H1 (cell line): ENCODE measurements around the gene FAM43B. TPM values are rescaled to one million over a fixed set of nuclear protein-coding genes. Genes with fewer than 3 reads are reported as not detected.

Source experiments
- CTCF ChIA-PET: fragments of 300-600 bp; sonication (Branson Sonifier 250); formaldehyde crosslinking; loops from one replicate; lab custom pipeline; 2021; ENCODE audit not compliant: partially characterized antibody; lab: Charles Lee
- POLR2A ChIA-PET: fragments of 300-600 bp; sonication (Branson Sonifier 250); formaldehyde crosslinking; loops from one replicate; lab custom pipeline; 2021; ENCODE audit warnings: inconsistent platforms; ENCODE audit not compliant: partially characterized antibody; lab: Charles Lee
- DNase-seq, 2 experiments: peaks; one replicate each; pipeline versions ENCODE4 v3.0.0 to v3.0.0-alpha.2; 2010 to 2022; ENCODE audit warnings: low spot score in 2 of 2, low read depth in 1 of 2, mixed read lengths in 1 of 2
- FAIRE-seq: peaks from 2 replicates; lab custom pipeline; 2011; peaks lifted over from hg19 to GRCh38; lab: Jason Lieb, UNC
- H2AFZ ChIP-seq: 2 replicates; pipeline ENCODE4 v1.8.1; 2012; ENCODE audit warnings: low read length, inconsistent platforms
- H2AK5ac ChIP-seq: 2 replicates; pipeline ENCODE4 v1.6.1; 2013; ENCODE audit warnings: low read depth, low read length
- H2BK120ac ChIP-seq: replicated peaks from 2 replicates; pipeline ENCODE3; 2013; ENCODE audit warnings: low read depth, low read length, inconsistent platforms
- H2BK12ac ChIP-seq: 2 replicates; pipeline ENCODE4 v1.6.1; 2013; ENCODE audit warnings: low read depth, low read length
- H2BK15ac ChIP-seq: 2 replicates; pipeline ENCODE4 v1.6.1; 2013; ENCODE audit warnings: low read length
- H2BK20ac ChIP-seq: 2 replicates; pipeline ENCODE4 v1.6.1; 2013; ENCODE audit warnings: low read length
- H2BK5ac ChIP-seq: 2 replicates; pipeline ENCODE4 v1.6.1; 2013; ENCODE audit warnings: low read depth, low read length
- H3K14ac ChIP-seq: 2 replicates; pipeline ENCODE4 v1.6.1; 2013; ENCODE audit warnings: inconsistent platforms; ENCODE audit not compliant: insufficient read length
- H3K18ac ChIP-seq: 2 replicates; pipeline ENCODE4 v1.6.1; 2013; ENCODE audit warnings: low read length; ENCODE audit errors: extremely low read depth
- H3K23ac ChIP-seq: 2 replicates; pipeline ENCODE4 v1.6.1; 2013; ENCODE audit warnings: inconsistent platforms; ENCODE audit not compliant: insufficient read length
- H3K23me2 ChIP-seq: 2 replicates; pipeline ENCODE4 v1.6.1; 2013; ENCODE audit warnings: low read depth, low read length
- H3K27ac ChIP-seq: 2 replicates; pipeline ENCODE4 v1.6.1; 2011; ENCODE audit warnings: low read depth, low read length, inconsistent platforms
- H3K27me3 ChIP-seq, 4 experiments: replicated peaks in 1 of 4; 1 replicate in 1 of 4; 2 replicates in 3 of 4; pipeline versions ENCODE4 v1.6.1 to v1.8.1; 2011 to 2013; ENCODE audit warnings: low read length in 3 of 4, mild to moderate bottlenecking in 3 of 4, inconsistent platforms in 2 of 4, mixed read lengths in 2 of 4, moderate library complexity in 1 of 4; ENCODE audit not compliant: control insufficient read depth in 3 of 4, insufficient read depth in 3 of 4; ENCODE audit errors: extremely low read depth in 1 of 4
- H3K36me3 ChIP-seq, 4 experiments: 2 replicates each; pipeline versions ENCODE4 v1.6.1 to v1.8.1; 2011 to 2013; ENCODE audit warnings: mild to moderate bottlenecking in 4 of 4, low read length in 3 of 4, moderate library complexity in 2 of 4, control low read depth in 1 of 4, inconsistent platforms in 1 of 4; ENCODE audit not compliant: insufficient read depth in 4 of 4, control insufficient read depth in 2 of 4
- H3K4ac ChIP-seq: replicated peaks from 2 replicates; pipeline ENCODE3; 2013; ENCODE audit warnings: low read length, low read depth, mixed read lengths, inconsistent platforms; ENCODE audit not compliant: insufficient read length
- H3K4me1 ChIP-seq, 4 experiments: replicated peaks in 1 of 4; 1 replicate in 1 of 4; 2 replicates in 3 of 4; pipeline versions ENCODE4 v1.6.1 to v1.8.1; 2011 to 2013; ENCODE audit warnings: low read length in 3 of 4, inconsistent platforms in 2 of 4, mixed read lengths in 1 of 4; ENCODE audit not compliant: insufficient read depth in 4 of 4, control insufficient read depth in 3 of 4
- H3K4me2 ChIP-seq, 2 experiments: 2 replicates each; pipeline versions ENCODE4 v1.6.1 to v1.8.1; 2011 to 2013; ENCODE audit warnings: low read depth in 2 of 2, low read length in 2 of 2, control low read depth in 1 of 2, inconsistent platforms in 1 of 2, mild to moderate bottlenecking in 1 of 2; ENCODE audit not compliant: insufficient read depth in 1 of 2
- H3K4me3 ChIP-seq, 4 experiments: fragments of 200-600, 300-600 bp in 1 of 4; sonication (generic), shearing (Covaris generic), sonication (Bioruptor Twin) in 1 of 4; 2 replicates each; pipeline versions ENCODE4 v1.5.1 to v1.8.1; 2011 to 2016; ENCODE audit warnings: low read length in 4 of 4, low read depth in 3 of 4, control low read depth in 2 of 4, inconsistent platforms in 2 of 4, mild to moderate bottlenecking in 2 of 4, mixed read lengths in 1 of 4, moderate library complexity in 1 of 4; ENCODE audit not compliant: insufficient read depth in 2 of 4; ENCODE audit errors: extremely low read depth in 1 of 4
- H3K56ac ChIP-seq: replicated peaks from 2 replicates; pipeline ENCODE3; 2013; ENCODE audit warnings: low read depth, mild to moderate bottlenecking, mixed read lengths, low read length, inconsistent platforms; ENCODE audit not compliant: insufficient read length
- H3K79me1 ChIP-seq: 2 replicates; pipeline ENCODE4 v1.6.1; 2013; ENCODE audit warnings: low read depth, low read length, control low read depth
- H3K79me2 ChIP-seq, 2 experiments: 2 replicates each; pipeline versions ENCODE4 v1.6.1 to v1.8.1; 2012 to 2013; ENCODE audit warnings: low read length in 2 of 2, mild to moderate bottlenecking in 2 of 2, inconsistent platforms in 1 of 2; ENCODE audit not compliant: insufficient read depth in 2 of 2, control insufficient read depth in 1 of 2
- H3K9ac ChIP-seq, 4 experiments: replicated peaks in 1 of 4; 1 replicate in 1 of 4; 2 replicates in 3 of 4; pipeline versions ENCODE4 v1.6.1 to v1.8.1; 2011 to 2013; ENCODE audit warnings: low read depth in 3 of 4, low read length in 3 of 4, control low read depth in 2 of 4, mild to moderate bottlenecking in 2 of 4, moderate library complexity in 2 of 4, inconsistent platforms in 1 of 4; ENCODE audit errors: extremely low read depth in 1 of 4
- H3K9me3 ChIP-seq, 2 experiments: 2 replicates each; pipeline versions ENCODE4 v1.6.1 to v1.8.1; 2012 to 2013; ENCODE audit warnings: mild to moderate bottlenecking in 2 of 2, moderate library complexity in 2 of 2, control low read depth in 1 of 2, inconsistent platforms in 1 of 2, low read depth in 1 of 2, low read length in 1 of 2, mixed read lengths in 1 of 2; ENCODE audit not compliant: insufficient read depth in 2 of 2
- H4K20me1 ChIP-seq, 2 experiments: replicated peaks in 1 of 2; 2 replicates each; pipeline versions ENCODE3 to v1.8.1; 2011 to 2013; ENCODE audit warnings: inconsistent platforms in 2 of 2, low read length in 2 of 2, mild to moderate bottlenecking in 1 of 2; ENCODE audit not compliant: insufficient read depth in 2 of 2, control insufficient read depth in 1 of 2
- H4K5ac ChIP-seq: 2 replicates; pipeline ENCODE4 v1.6.1; 2013; ENCODE audit warnings: low read length, low read depth, mixed read lengths, inconsistent platforms; ENCODE audit not compliant: insufficient read length
- H4K8ac ChIP-seq: 2 replicates; pipeline ENCODE4 v1.8.0; 2013; ENCODE audit warnings: mild to moderate bottlenecking, moderate library complexity, low read length, inconsistent platforms; ENCODE audit not compliant: insufficient read depth; ENCODE audit errors: extremely low read depth
- H4K91ac ChIP-seq: replicated peaks from 2 replicates; pipeline ENCODE3; 2013; ENCODE audit warnings: low read length, mixed read lengths, inconsistent platforms; ENCODE audit not compliant: insufficient read length
- ASH2L ChIP-seq: fragments of 200-600, 300-600 bp; sonication (generic); IDR thresholded peaks from one replicate; pipeline ENCODE4 v1.7.1; 2017; ENCODE audit warnings: low read length
- BACH1 ChIP-seq: IDR thresholded peaks from 2 replicates; pipeline ENCODE4 v1.6.1; 2012; ENCODE audit warnings: low read length, improper control_type of control experiment
- BRCA1 ChIP-seq: IDR thresholded peaks from 2 replicates; pipeline ENCODE4 v1.6.1; 2012; ENCODE audit warnings: low read depth, low read length, improper control_type of control experiment
- CBX8 ChIP-seq: fragments of 300-800, 300-1000 bp; sonication (generic); IDR thresholded peaks from 2 replicates; pipeline ENCODE4 v1.7.1; 2016; ENCODE audit warnings: low read depth, low read length, borderline replicate concordance
- EGR1 ChIP-seq: IDR thresholded peaks from 2 replicates; pipeline ENCODE4 v1.6.1; 2011; ENCODE audit warnings: low read depth, low read length, borderline replicate concordance
- FOSL1 ChIP-seq: IDR thresholded peaks from 2 replicates; pipeline ENCODE4 v1.6.1; 2011; ENCODE audit warnings: mild to moderate bottlenecking, low read depth, low read length, moderate library complexity; ENCODE audit not compliant: insufficient read depth
- MAFK ChIP-seq: IDR thresholded peaks from 2 replicates; pipeline ENCODE4 v1.6.1; 2012; ENCODE audit warnings: low read depth, mild to moderate bottlenecking, improper control_type of control experiment, low read length
- POLR2A ChIP-seq, 2 experiments: IDR thresholded peaks; 1 replicate in 1 of 2; 2 replicates in 1 of 2; pipeline ENCODE4 v1.6.1; 2011; ENCODE audit warnings: low read depth in 2 of 2, low read length in 2 of 2, mild to moderate bottlenecking in 2 of 2; ENCODE audit errors: control extremely low read depth in 1 of 2
- RBBP5 ChIP-seq: IDR thresholded peaks from 2 replicates; pipeline ENCODE4 v1.7.1; 2012; ENCODE audit warnings: low read depth, mild to moderate bottlenecking, inconsistent platforms, low read length, moderate library complexity, borderline replicate concordance
- RFX5 ChIP-seq: IDR thresholded peaks from 2 replicates; pipeline ENCODE4 v1.6.1; 2011; ENCODE audit warnings: low read depth, low read length, improper control_type of control experiment, borderline replicate concordance
- SIX5 ChIP-seq: IDR thresholded peaks from 2 replicates; pipeline ENCODE4 v1.6.1; 2011; ENCODE audit warnings: mild to moderate bottlenecking, low read depth, low read length
- SP4 ChIP-seq: IDR thresholded peaks from 2 replicates; pipeline ENCODE4 v1.6.1; 2012; ENCODE audit warnings: low read length, inconsistent platforms
- WGBS, 2 experiments: shearing (Covaris generic) in 1 of 2; methylation state at CpG; one replicate each; pipeline versions ENCODE4 v1.1.6 to v1.1.7; 2013 to 2015; ENCODE audit warnings: low lambda C conversion rate in 2 of 2, mixed read lengths in 2 of 2, inconsistent platforms in 1 of 2, low coverage in 1 of 2, missing lambda C conversion rate in 1 of 2; ENCODE audit not compliant: insufficient replicate concordance in 2 of 2, insufficient coverage in 1 of 2, insufficient read length in 1 of 2; ENCODE audit errors: extremely low coverage in 1 of 2, missing lambda C conversion rate in 1 of 2; 5-methylcytosine and 5-hydroxymethylcytosine counted together
- polyA plus RNA-seq, 7 experiments: library from polyadenylated mRNA; depleted of rRNA in 3 of 7; stranded (reverse) in 5 of 7; unstranded in 2 of 7; fragments of >200 nt in 5 of 7; fragments of 200-250 nt in 2 of 7; gene quantifications; 1 replicate in 5 of 7; 2 replicates in 1 of 7; 4 replicates in 1 of 7; pipeline versions ENCODE4 v1.2.1 to v1.2.3, GENCODE V29; 2011 to 2013; ENCODE audit warnings: missing spikeins in 2 of 7, mixed read lengths in 2 of 7
- total RNA-seq: library from RNA; stranded (reverse); fragmentation: NEBNext Ultra II Directional; extraction: Animal tissue kit (Norgen Biotek cat#: 25700); gene quantifications from 2 replicates; pipeline ENCODE4 v1.2.1, GENCODE V29; 2021

FAM43B gene
- total and polyA plus RNA-seq, 2 of the 8 experiments (the other 6 are each of a cell fraction or from before 2014, with no cell fraction given): 0.88 to 2.2 TPM

DNA sequence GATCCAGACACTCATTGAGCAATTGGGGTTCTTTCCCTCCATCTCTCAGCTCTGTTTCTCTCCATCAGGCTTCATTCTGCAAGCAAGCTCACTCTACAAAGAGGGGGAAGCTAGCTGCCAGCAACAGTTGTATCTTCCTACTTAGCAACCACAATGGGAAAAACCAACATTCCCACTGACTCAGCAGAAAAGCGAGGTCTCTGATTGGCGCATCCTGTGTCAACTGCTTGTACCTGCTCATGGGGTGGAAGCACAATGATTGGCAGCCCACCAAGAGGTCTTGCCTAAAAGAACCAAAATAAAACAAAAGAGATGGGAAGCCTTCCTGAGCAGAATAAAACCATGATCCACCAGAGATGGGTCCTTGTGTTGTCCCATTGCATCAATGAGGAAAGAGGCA, 32.5 kb downstream of the FAM43B start:
- Histone ChIP-seq H3K18ac (no peak overlapping the region), H3K14ac (no peak overlapping the region), H4K8ac (no peak overlapping the region), H3K4ac (no peak overlapping the region), H3K23me2 (no peaks in the 10 kb centered on the region), H3K27ac (no peak overlapping the region), H2BK15ac (no peak overlapping the region), H3K79me2 (no peaks in the 10 kb centered on the region), H3K36me3 (no peaks in the 10 kb centered on the region), H2AK5ac (0 out of 2 replicates have a peak overlapping the region, but pooled peaks have one; percentile 7), H2BK20ac (0 out of 2 replicates have a peak overlapping the region, but pooled peaks have one; percentile 40), H4K5ac (no peak overlapping the region), H3K9me3 (no peaks in the 10 kb centered on the region), H2AFZ (no peak overlapping the region), H3K4me1 (peaks cover 0 to 15% (median 8%) of the 10 kb centered on the region in 4 experiments; a peak in 4 of 7 replicates), H3K4me2 (no peak overlapping the region), H3K27me3 (no peaks in the 10 kb centered on the region), H3K9ac (no peak overlapping the region), H2BK5ac (no peak overlapping the region), H3K23ac (no peak overlapping the region), H2BK120ac (no peak overlapping the region), H3K4me3 (no peak overlapping the region), H4K91ac (no peak overlapping the region), H4K20me1 (no peaks in the 10 kb centered on the region), H3K79me1 (no peaks in the 10 kb centered on the region), H3K56ac (no peak overlapping the region), H2BK12ac (no peak overlapping the region)
- peak; percentile 90 for TF ChIP-seq BACH1
- TF ChIP-seq POLR2A (IDR thresholded peaks at IDR 0.05; ENCODE audit: control extremely low read depth in 1 of 2, low read depth in 2 of 2, low read length in 2 of 2): no peak
- TF ChIP-seq RBBP5: no peak
- TF ChIP-seq EGR1: no peak
- TF ChIP-seq ASH2L: no peak
- no peak for TF ChIP-seq RFX5
- no peak for TF ChIP-seq CBX8
- TF ChIP-seq SIX5: no peak
- TF ChIP-seq SP4: no peak
- no peak for TF ChIP-seq FOSL1
- no peak for TF ChIP-seq BRCA1
- TF ChIP-seq MAFK: peak; percentile 92
- WGBS, 2 experiments: 93% methylated on average over 2 of the region's 2 CpGs; no CpG with 5 or more reads in 1 of the 2 experiments
- CTCF ChIA-PET: interaction anchor here (0.7 to 3.1 kb wide), 4 partner anchors 9 to 660 kb away, joined by 3 to 13 read pairs (median 8); partner anchors contain the start of gene PINK1
- POLR2A ChIA-PET: no interaction called here
- DNase-seq (no peak), FAIRE-seq (no peak)
